GM21447 (cell line): ENCODE data around the gene C22orf31.
"Not testable (repeated sequence)": the region's sequence is repeated elsewhere in the genome, so short reads cannot be mapped to it uniquely, and the experiment has no call there.

Experiments
- ATAC-seq: cut with Tn5 transposase; IDR thresholded peaks from one replicate; pipeline ENCODE4 v1.9.1; 2021; ENCODE audit not compliant: unreplicated experiment

C22orf31 gene

DNA sequence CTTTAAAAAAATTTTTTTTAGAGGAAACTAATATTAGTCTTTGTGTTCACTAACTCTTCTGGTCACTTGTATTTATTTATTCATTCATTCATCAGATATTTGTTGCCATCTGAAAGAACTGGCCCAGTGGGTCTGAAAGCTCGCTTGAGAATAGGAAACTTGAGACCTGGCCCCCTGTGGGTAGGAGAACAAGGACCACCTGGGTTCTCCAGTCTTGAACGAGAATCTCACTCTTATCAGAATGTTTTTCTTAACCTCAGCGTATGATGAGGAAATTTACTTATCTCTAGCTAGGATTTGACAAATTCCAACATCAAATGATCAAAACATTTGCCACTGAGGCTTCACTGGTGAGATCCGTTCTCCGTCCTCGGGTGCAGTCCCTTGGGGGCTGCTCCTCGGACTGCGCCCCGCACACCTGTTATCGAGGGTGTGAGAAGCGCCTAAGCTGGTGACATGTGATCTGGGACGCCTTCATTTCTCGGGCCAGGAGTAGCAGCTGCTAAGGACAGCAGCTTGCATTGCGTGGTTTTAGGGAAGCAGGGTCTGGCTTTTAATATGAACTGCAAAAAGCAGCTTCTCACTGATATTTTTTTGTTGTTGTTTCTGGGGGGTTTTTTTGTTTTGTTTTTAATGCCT, 6.3 kb downstream of the C22orf31 start:
- ATAC-seq, result no peak

DNA sequence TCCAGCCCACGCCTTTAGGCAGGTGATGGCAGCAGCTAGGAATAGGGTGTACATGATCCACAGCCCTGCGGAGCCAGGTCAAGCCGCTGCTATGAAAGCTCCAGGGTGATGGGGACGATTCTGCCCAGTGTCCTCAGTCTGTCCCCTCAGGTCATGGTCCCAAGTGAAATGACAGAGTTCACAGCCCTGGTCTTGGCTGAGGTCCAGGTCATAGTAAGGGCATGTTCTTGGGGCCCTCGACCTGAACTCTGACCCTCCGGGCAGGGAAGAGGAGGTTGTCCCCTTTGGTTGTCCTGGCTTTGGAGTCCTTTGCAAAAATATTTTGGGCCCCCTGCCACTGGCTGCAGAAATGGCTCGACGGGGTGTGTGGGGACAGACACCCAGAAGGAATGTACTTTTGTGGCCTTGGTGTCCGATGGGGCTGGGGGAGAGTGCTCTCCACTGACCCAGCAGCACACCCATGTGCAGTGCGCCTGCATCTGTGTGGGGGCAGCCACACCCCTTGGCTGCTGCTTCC, 7.3 kb downstream of the C22orf31 start:
- no peak for ATAC-seq

DNA sequence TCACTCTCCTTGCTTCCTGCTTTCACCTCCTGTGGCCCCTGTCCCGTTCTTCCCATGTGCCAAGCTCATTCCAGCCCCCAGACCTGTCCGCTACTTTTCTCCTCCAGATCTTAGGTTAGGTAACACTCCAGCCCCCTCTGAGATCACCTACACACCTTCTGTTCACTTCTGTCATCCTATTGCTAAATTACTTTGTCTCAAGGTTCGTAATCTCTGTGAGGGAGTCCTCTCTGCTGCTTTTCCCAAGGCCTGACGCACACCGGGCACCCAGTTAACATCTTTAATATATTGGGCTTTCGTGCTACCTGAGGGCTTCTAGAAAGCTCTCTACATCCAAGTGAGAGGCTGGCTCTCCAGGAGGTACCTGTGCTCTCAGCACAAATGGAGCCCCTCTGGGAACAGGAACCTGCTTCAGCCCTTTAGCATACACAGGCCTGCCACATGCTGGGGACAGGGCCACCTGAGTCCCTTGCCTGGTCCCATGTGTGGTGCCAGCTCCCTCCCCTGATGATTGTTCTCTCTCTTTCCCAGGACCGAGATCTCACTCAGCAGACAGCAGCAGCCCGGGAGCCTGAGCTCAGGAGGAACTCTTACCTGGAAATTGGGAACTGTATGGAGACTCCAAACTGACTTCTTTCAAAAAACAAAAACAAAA, 8.5 kb downstream of the C22orf31 start:
- no peak for ATAC-seq

DNA sequence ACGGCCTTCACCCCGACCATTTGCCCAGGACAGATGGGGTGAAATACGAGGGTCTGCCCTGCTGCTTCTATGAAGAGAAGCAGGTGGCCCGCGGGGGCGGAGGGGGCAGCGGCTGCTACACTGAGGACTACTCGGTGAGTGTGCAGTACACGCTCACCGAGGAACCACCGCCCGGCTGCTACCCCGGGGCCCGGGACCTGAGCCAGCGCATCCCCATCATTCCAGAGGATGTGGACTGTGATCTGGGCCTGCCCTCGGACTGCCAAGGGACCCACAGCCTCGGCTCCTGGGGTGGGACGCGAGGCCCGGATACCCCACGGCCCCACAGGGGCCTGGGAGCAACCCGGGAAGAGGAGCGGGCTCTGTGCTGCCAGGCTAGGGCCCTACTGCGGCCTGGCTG, 11.2 kb downstream of the C22orf31 start:
- no peak for ATAC-seq

DNA sequence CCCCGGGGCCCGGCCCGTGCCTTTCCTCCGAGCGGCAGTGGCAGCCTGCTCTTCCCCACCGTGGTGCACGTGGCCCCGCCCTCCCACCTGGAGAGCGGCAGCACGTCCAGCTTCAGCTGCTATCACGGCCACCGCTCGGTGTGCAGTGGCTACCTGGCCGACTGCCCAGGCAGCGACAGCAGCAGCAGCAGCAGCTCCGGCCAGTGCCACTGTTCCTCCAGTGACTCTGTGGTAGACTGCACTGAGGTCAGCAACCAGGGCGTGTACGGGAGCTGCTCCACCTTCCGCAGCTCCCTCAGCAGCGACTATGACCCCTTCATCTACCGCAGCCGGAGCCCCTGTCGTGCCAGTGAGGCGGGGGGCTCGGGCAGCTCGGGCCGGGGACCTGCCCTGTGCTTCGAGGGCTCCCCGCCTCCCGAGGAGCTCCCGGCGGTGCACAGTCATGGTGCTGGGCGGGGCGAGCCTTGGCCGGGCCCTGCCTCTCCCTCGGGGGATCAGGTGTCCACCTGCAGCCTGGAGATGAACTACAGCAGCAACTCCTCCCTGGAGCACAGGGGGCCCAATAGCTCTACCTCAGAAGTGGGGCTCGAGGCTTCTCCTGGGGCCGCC, 11.9 kb downstream of the C22orf31 start:
- no peak for ATAC-seq

DNA sequence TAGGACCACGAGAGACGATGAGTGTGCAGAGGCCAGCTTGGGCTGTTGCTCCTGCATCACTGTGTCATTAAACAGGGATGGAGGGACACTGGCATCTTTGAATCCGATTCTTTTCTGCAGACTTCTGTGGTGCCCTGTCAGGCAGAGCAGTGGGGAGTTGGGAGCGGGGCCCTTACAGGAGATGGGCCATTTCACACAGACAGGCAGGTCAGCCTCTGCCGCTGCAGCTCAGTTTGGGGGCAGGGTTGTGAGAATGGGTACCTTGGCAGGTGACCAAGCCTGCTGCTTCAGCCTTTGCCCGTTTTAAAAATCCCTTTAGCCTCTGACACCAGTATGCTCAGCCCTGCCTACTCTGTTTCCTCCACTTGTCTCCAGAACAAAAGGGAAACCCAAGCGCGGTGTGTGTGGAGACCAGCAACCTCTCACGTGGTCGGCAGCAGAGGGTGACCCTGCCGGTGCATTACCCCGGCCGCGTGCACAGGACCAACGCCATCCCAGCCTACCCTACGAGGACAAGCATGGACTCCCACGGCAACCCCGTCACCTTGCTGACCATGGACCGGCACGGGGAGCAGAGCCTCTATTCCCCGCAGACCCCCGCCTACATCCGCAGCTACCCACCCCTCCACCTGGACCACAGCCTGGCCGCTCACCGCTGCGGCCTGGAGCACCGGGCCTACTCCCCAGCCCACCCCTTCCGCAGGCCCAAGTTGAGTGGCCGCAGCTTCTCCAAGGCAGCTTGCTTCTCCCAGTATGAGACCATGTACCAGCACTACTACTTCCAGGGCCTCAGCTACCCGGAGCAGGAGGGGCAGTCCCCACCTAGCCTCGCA, 12.6 kb downstream of the C22orf31 start:
- no peak for ATAC-seq

DNA sequence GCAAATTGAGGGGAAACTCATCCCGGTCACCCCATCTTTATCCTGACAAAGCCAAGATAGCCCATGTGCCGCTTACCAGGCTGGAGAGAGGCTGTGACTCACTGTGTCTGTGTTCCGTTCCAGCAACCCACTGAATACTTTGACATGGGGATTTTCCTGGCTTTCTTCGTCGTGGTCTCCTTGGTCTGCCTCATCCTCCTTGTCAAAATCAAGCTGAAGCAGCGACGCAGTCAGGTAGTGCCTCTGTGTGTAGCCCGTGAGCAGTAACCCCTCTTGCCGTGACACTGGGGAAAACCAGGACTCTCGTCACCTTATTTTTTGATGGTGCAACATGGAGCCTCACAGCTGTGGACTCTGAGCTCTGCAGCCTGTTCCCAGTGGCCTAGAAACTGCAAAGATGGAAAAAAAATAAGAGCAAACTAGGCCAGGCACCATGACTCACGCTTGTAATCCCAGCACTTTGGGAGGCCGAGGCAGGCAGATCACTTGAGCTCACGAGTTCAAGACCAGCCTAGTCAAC, 16.9 kb downstream of the C22orf31 start:
- ATAC-seq, result no peak

DNA sequence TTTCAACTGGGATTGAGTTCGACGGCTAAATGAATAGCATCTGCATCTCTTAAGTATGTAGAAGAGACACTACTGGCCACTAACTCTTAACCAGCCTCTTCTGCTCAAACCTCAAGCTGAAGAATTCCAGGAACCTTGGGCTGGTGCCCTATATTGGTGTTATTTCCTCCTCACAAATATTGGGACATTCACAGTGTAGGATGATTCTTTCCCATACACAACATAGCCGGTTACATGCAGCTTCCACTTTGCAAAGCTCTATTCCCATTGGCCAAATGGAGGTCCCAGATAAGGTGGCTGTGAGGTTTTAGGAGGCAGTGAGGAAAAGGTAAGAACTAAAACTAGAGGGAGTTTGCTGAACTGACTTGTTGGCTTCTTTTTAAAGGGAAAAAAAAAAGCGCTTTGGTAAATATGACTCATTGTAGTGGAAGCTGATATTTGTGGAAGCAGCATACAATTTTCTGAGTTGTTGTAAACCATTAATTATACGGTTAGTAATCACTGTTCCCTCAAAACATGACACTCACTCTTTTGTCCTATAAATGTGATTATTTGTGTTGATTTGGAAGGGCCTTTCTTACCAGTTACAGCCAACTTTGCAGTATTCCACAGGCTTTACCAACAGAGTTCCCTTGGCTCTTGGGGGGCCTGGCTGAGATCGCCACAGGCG, 17.6 kb downstream of the C22orf31 start:
- no peak for ATAC-seq

DNA sequence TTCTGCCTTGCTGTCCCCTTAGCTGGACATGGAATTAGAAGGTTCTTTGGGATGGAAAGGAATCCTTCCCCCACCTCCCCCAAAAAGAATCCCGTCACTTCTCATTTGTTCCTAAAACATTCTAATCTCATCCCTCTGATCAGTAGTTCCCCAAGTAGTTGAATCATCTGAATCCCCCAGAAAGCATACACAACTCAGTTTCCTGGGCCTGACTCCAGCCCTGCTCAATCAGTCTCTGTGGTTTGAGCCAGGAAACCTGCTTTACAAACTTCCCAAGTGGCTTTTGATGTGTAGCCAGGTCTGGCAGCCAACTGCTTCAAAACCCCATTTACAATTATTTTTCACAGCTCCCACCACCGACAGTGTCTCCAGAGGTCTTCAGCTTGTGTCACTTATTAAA, 20.2 kb downstream of the C22orf31 start:
- no peak for ATAC-seq

DNA sequence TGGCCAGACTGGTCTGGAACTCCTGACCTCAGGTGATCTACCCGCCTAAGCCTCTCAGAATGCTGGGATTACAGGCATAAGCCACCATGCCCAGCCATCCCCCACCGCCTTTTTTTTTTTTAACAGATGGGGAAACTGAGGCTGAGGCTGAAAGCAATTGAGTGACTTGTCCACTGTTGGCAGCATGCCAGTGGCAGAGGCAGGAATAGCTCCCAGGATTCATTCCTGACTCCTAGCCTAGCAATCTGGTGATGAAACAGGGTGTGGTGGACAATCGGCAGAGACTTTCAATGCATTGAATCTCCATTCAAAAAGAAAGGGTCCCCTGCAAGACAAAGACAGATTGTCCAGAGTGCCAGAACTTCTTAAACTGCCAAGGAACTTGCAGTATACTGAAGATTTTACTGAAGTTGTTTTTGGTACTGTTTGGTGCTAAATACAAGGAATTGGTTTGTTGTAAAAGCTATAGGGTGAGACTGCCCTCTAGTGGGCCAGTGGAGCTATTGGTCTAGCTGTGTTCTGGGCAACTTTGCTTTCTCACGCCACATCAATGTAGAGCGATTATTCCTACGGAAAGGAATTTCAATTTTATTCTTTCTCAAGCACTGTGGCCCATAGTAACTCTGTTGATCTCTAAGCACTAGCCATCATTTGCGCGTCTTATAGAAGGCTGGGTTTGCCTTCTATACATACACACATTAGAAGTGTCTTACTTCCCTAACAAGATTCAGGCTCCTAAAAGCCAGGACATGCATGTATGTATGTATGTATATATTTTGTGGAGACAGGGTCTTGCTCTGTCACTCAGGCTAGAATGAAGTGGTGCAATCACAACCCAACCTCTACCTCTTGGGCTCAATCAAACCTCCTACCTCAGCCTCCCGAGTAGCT, 21.0 kb downstream of the C22orf31 start:
- no peak for ATAC-seq

DNA sequence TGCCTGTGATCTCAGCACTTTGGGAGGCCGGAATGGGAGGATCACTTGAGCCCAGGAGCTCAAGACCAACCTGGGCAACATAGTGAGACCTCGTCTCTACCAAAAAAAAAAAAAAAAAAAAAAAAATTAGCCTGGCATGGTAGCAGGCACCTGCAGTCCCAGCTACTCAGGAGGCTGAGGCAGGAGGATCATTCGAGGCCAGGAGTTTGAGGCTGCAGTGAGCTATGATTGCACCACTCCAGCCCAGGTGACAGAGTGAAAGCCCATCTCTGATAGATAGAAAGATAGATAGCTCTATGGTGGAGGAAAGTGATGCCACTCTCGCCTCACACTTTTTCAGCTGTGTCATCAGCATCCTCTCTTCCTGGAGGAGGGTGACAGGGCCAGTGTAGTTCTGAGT, 21.9 kb downstream of the C22orf31 start:
- not testable (repeated sequence) for ATAC-seq

DNA sequence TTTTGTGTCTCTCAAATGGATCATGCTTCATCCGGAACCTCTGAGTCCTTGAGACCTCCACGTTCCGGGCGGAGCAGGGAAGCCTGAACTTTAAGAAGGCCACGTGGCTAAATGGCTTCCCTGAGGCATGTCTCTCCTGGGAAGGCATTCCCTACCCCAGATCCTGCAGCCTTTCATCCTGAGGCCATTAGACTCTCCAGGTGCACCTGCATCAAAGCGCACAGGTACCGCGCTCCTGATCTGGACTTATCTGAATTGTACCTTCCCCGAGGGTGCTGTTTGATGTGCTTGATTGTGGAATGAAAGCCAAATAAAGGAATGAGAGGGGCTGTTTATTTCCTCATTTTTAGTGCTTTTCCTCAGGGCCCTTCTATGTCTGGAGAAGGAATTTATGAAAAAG, 22.5 kb downstream of the C22orf31 start:
- ATAC-seq, result no peak

DNA sequence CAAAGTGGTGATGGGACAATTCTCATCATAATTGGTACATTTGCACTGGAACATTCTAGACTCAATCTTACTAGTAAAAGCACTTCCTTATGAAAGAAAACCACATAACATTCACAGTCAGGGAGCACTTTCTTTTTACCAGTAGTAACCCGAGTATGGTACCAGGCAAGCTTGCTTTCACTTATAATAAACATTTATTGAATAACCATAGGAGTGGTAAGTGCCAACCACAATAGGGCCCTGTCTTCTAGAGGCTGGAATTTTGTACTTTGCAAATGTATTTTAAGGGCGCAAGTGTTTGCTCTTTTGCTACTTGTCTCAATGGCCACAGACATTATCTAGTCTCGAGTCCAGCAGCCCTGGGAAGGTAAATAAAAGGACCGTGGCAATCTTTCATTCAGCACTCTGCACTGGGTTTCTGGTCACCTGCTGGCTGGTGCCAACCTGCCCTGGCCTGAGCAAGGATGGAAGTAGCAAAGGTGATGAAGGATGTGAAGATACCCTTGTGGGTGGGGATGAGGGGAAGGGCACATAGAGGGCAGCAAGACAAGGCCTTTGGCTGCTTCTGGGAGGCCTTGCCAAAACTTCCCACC, 24.2 kb downstream of the C22orf31 start:
- ATAC-seq, result no peak

DNA sequence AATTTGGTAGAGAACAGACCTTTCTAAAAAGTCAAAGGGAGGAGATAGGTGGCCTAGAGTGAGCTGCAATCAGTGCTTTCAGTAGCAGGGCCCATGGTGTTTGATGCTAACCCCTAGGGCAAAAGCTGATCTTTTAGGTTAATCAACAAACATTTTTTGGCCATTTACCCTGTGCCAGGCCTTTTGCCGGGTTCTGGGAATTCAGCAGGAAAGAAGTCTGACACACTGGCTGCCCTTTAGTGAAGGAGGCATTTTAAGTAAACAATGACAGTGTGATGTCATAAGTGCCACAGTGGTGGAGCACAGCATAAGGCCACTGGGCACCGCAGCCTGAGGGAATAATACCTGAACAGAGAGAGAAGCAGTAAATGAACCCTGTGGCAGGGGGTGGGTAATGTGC, 29.0 kb downstream of the C22orf31 start:
- no peak for ATAC-seq

DNA sequence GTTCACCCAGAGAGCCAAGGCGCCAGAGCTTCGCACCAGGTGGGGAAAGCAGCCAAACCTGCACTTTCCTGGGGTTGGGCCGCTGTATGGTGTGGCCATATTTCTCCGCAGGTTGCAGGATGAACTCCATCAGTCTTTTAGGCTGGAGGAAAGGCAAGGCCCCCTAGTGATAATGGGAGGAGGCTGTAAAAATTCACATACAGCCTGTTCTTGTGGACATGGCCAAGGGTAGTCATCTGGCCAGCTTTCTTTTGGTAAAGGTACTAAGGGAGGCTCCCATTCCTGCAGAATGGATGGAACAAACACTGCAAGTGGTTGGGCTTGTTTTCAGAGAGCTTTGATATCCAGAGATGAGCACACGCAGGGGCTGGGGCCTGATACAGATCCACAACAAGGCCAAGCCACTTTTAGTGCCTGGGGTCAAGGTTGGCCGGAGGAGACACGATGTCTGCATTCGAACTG, 29.6 kb downstream of the C22orf31 start:
- ATAC-seq, result no peak

DNA sequence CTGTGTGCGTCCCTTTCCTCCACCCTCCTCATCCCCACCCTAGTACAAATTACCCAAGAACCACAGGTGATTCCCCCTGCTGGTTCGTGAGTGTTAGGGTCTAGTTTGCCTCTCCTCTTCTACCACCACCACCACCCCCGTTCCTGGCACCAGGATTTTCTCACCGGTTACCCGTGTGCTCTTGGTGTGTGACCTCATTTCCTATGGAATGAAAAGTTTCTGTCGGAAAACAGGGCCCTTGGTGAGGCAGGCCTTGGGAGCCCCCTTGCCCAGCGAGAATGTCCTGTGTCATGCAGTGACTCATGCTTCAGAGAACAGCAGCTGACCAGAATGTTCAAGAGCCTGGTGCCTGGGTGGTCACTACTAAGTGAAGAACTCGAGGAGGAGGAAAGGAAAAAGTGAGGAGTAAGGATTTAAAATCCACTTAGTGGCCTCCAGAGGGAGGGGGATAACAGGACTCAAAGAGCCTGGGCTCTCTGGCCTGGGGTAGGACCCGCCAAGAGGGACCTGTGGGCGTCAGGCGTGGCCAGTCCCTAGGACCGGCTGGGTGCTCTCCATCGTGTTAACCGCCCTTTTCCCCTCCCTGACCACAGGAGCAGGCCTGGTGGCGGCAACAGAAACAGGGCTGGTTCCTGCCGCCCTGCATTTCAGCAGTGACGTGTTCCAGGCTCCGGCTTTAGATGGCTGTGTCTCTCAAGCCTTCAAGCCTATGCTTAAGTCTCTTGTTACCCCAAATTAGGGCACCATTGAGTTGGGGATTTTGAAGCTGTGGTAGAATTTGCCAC, 30.2 kb downstream of the C22orf31 start:
- no peak for ATAC-seq

DNA sequence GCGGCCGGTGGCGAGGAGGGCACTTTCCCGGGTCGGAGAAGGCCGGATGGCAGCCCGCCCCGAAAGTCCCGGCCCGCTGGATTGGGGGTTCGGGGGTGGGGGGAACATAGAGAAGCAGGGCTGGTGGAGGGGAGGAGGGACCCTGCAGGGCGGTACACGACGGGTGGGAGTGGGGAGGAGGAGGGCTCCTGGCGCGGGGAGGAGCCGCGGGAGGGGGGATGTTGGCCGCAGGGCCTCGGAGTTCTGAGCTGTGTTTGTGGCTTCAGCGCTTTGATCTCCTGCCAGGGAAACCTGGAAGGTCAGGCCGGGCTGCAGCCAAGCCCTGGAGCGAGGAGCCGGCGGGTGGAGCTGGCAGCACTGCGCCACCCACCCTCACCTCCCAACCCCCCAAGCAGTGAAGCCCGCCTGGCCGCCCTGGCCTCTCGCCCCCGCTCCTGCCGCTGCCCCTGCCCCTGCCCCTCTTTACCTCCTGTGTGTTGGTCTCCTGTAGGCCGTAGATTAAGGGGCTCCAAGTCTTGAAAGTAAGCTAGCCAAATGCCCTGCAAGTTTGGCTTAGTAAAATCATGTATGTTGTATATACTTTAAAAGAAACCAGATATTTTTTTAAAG, 30.9 kb downstream of the C22orf31 start:
- ATAC-seq, result no peak

DNA sequence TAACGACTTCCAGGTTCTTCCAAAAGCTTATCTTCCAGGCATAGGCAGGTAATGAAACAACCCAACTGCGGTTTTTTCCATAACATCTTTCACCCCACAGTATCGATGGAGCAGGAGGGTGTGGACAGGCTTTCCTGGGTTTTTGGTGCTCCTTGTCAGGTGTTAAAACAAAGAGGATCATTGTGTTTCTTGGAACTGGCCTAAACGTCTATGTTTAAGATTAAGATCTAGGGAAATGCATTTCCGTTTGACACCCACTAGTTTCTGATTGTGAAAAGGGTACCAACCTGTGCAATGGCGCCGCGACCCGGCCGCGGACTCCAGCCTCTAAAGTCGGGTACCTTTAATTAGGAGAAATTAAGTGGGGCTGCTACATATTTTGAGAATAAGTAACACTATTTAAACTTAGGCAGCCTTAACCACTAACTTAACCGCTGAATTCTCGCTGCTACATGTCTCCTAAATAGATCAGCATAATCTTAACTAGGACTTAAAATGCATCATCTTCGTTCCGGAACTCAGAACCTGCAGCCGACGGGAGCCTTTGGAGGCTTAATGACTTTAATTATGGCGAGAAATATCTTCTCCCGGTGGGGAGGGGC, 31.5 kb downstream of the C22orf31 start:
- no peak for ATAC-seq
